ENCODE data around the gene AOX1. TPM values are rescaled to one million over a fixed set of nuclear protein-coding genes. Genes with fewer than 3 reads are reported as not detected.

The AOX1 gene
- total RNA-seq (2014; rRNA removed): 54.9 and 57.2 TPM in 2 replicates
- Bru-seq, nascent RNA: percentile 64 among the genes with signal in this experiment
- BruChase-seq, experiment 1, labeled RNA remaining after a 6-hour chase: percentile 64 among the genes with signal in this experiment
- percentile 56 among the genes with signal in this experiment for BruChase-seq, experiment 2, labeled RNA remaining after a 2-hour chase
- long read RNA-seq, transcript AOX1-205 (23 exons, 3,142 nt): major isoform, 5 of 49 reads
- long read RNA-seq, partial matches to known transcripts: 35 of 49 reads
- long read RNA-seq, other reads (novel, unspliced or antisense): 9 of 49 reads

DNA sequence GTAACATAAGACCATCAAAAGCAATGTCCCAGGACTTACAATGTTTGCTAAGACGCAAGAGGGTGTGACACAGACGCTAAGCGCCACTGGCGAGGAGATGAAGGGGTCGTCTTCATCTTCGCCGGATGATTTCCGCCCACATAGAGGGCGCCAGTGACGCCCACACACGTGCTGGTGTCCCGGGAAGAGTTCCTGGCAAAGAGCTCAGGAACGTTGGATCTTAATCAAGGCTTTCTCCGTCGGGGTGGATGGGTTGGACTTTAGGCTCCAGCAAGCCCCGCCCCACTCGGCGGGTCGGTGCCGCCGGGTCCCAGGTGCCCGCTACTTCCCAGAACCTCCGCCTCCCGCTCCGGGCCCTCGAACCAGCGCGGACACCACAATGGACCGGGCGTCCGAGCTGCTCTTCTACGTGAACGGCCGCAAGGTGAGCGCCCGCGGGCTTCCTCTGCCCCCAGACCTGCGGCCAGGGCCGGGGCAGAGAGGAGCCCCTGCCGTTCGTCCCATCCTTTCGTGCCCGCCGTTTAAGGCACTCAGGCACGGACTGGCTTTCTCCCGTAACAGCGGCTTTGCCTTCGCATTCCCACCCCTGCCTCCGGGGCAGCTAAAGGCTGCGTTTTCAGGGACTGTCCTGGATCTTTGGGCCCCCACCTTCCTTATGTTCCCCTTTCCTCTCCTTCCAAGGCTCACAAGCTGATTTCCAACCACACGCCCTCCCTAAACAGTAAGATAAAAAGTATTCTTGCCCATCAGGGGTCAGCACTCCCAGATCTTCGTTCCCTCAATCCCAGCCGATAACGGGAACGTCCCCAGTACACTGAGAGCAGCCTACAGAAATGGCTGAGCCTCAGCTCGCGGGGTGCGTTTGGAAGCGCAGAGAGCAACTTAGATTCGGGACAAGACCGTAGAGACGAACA lies at the start of gene AOX1:
AOX1 (plus strand) TSS at position 285 of the 914 bp plus-strand sequence; CDS start at position 380, 95 bp downstream.
- H4K20me1 ChIP-seq (ENCODE audit: low read length): no peaks in the 10 kb centered on the region
- no peaks in the 10 kb centered on the region for H3F3A ChIP-seq (ENCODE audit: low read length, unreplicated experiment)
- intact Hi-C loops (cut with micrococcal nuclease): no loop called here
- H3K9me2 ChIP-seq (replicated peaks; ENCODE audit: low read length): no peaks in the 10 kb centered on the region
- no peak for ATAC-seq
- H3K4me3 ChIP-seq (ENCODE audit: low read length): no peak within 1 kb of the TSS
- H3K79me2 ChIP-seq (ENCODE audit: low read length): no peaks in the 10 kb centered on the region
- no peak within 1 kb of the TSS for H3K27ac ChIP-seq (ENCODE audit: low read length)
- no peaks in the 10 kb centered on the region for H3K9me3 ChIP-seq (ENCODE audit: low read length)
- no peak within 1 kb of the TSS for H3K4me2 ChIP-seq (ENCODE audit: low read length)
- H3K36me3 ChIP-seq (ENCODE audit: low read depth, low read length): no peaks in the 10 kb centered on the region
- peaks cover 26% of the 10 kb centered on the region for H3K4me1 ChIP-seq (ENCODE audit: insufficient read depth, low read length)
- BruUV-seq (replicated peaks): no TSS peak
- no peak within 1 kb of the TSS for H2AFZ ChIP-seq (ENCODE audit: low read length)
- DNase-seq: no peak
- TF ChIP-seq EZH2phosphoT487 (IDR thresholded peaks at IDR 0.05; ENCODE audit: borderline replicate concordance, low read length): no peak
- TF ChIP-seq, protein P1, sequence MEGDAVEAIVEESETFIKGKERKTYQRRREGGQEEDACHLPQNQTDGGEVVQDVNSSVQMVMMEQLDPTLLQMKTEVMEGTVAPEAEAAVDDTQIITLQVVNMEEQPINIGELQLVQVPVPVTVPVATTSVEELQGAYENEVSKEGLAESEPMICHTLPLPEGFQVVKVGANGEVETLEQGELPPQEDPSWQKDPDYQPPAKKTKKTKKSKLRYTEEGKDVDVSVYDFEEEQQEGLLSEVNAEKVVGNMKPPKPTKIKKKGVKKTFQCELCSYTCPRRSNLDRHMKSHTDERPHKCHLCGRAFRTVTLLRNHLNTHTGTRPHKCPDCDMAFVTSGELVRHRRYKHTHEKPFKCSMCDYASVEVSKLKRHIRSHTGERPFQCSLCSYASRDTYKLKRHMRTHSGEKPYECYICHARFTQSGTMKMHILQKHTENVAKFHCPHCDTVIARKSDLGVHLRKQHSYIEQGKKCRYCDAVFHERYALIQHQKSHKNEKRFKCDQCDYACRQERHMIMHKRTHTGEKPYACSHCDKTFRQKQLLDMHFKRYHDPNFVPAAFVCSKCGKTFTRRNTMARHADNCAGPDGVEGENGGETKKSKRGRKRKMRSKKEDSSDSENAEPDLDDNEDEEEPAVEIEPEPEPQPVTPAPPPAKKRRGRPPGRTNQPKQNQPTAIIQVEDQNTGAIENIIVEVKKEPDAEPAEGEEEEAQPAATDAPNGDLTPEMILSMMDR (conservative IDR thresholded peaks at IDR 0.05; ENCODE audit: low read depth, low read length): 0 out of 2 replicates have a peak, but pooled peaks have one; percentile 12
- no peak for TF ChIP-seq EZH2 (IDR thresholded peaks at IDR 0.05; ENCODE audit: low read length, unreplicated experiment)
- POLR2A ChIA-PET (ENCODE audit: unreplicated experiment): no interaction called here
- no peak within 1 kb of the TSS for H3K9ac ChIP-seq (ENCODE audit: low read length)
- CTCF ChIA-PET: no interaction called here
- no peaks in the 10 kb centered on the region for H3K27me3 ChIP-seq (ENCODE audit: low read length)

- Histone ChIP-seq H3K9ac (ENCODE audit: low read length) (no peak overlapping the region), H3K4me1 (ENCODE audit: insufficient read depth, low read length) (peaks cover 10% of the 10 kb centered on the region), H3F3A (ENCODE audit: low read length, unreplicated experiment) (no peaks in the 10 kb centered on the region), H3K4me2 (ENCODE audit: low read length) (no peak overlapping the region), H3K9me2 (replicated peaks; ENCODE audit: low read length) (no peaks in the 10 kb centered on the region), H3K27me3 (ENCODE audit: low read length) (no peaks in the 10 kb centered on the region), H2AFZ (ENCODE audit: low read length) (no peak overlapping the region), H3K36me3 (ENCODE audit: low read depth, low read length) (peaks cover 76% of the 10 kb centered on the region), H3K4me3 (ENCODE audit: low read length) (no peak overlapping the region), H3K9me3 (ENCODE audit: low read length) (no peaks in the 10 kb centered on the region), H3K79me2 (ENCODE audit: low read length) (peaks cover 6% of the 10 kb centered on the region), H3K27ac (ENCODE audit: low read length) (no peak overlapping the region), H4K20me1 (ENCODE audit: low read length) (no peaks in the 10 kb centered on the region)
- TF ChIP-seq, protein P1 (conservative IDR thresholded peaks at IDR 0.05; ENCODE audit: low read depth, low read length): no peak
- TF ChIP-seq EZH2phosphoT487 (IDR thresholded peaks at IDR 0.05; ENCODE audit: borderline replicate concordance, low read length) (no peak), EZH2 (IDR thresholded peaks at IDR 0.05; ENCODE audit: low read length, unreplicated experiment) (no peak)
- intact Hi-C loops (cut with micrococcal nuclease): no loop called here
- DNase-seq: no peak
- no TSS peak for BruUV-seq (replicated peaks)
- ATAC-seq: no peak
- ChIA-PET POLR2A (ENCODE audit: unreplicated experiment) (no interaction called here), CTCF (no interaction called here)
Observed at GRCh38 chr2:200538139-200538538, 47.7 kb upstream of the AOX1 start.
